Measurements from ENCODE around the gene HRNR.

Gene HRNR

DNA sequence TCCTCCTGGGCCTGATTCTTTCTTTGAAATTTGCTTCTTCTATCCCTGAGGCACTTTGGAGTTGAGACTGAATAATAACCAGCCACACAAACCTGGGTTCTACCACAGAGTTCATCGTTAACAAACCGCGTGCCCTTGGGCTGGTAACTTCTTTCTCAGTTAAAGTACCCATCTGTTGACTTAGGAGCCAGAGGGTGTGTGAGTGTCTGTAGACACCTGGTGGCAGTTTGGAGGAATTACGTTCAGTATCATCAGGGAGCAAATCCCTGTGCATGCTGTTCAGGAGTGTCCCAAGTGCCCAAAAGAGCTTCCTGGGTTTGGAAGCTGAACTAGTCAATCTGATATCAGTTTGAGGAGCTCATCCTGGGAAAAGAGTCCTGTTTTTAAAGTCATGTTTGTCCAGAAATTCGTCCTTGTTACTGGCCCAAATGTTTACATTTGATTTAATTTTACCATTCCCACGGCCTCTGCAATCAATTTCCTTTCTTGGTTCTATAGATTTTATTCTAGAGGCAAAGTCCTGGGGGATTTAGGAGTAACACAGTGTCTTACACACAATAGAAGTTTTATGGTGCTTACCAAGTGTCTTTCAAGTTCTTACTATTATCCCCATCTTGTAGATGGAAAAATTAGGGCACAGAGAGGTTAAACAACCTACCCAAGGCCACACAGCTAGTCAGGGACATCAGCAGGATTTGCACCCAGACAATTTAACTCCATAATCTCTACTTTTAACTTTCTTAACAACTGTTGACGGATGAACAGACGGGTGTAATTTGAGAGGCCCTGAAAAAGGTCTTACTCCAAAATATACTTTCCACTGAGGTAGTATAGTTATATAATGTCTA is 38.2 kb downstream of the HRNR start:
- peak overlapping the region in 1 of 2 donors; percentile 29 for H3K27ac ChIP-seq
- H3K9me3 ChIP-seq, result no peaks in the 10 kb centered on the region
- no peaks in the 10 kb centered on the region for H3K27me3 ChIP-seq
- H3K4me3 ChIP-seq, result no peak overlapping the region
- peaks cover 0 to 20% (median 14%) of the 10 kb centered on the region in 4 donors for H3K4me1 ChIP-seq
- TF ChIP-seq CTCF (IDR thresholded peaks at IDR 0.05), result peak; percentile 73 to 81
- H3K36me3 ChIP-seq, result no peaks in the 10 kb centered on the region
- intact Hi-C loops (cut with DNase I; ENCODE audit: low total_unique reads), result loop anchor here (5.0 kb wide), 1 partner anchor 272 kb away; no protein-coding TSS in a partner anchor
- no peak for DNase-seq

GRCh38 chr1:152182944-152183361 is 41.0 kb downstream of the HRNR start:
- Histone ChIP-seq H3K4me1 (peaks cover 0 to 20% (median 14%) of the 10 kb centered on the region in 4 donors), H3K27me3 (no peaks in the 10 kb centered on the region), H3K36me3 (no peaks in the 10 kb centered on the region), H3K4me3 (no peak overlapping the region), H3K27ac (no peak overlapping the region), H3K9me3 (no peaks in the 10 kb centered on the region)
- DNase-seq, result peak in 1 of 2 donors; percentile 51
- no peak for TF ChIP-seq CTCF (IDR thresholded peaks at IDR 0.05)
- intact Hi-C loops (cut with DNase I; ENCODE audit: low total_unique reads), result loop anchor here (5.0 kb wide), 1 partner anchor 131 kb away; no protein-coding TSS in a partner anchor

DNA sequence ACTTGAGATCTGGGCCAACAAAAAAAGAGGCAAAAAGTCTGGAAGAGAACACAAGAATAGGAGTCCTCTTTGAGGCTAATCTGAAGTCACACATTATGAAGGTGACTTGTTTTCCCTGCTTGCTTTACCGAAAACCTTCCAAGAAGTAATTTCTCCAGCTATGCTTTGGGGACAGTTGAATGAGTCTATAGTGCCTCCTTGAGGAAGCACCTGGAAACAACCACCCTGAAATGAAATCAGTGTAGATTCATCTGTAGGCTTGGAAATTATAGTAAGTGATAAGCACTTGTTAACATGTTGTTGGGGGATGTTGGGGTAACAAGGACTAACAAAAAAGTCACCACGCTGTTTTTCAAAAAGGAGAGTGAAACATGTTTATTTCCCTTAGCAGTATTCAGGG is 41.6 kb downstream of the HRNR start:
- Histone ChIP-seq H3K36me3 (no peaks in the 10 kb centered on the region), H3K27ac (no peak overlapping the region), H3K4me1 (peaks cover 0 to 20% (median 14%) of the 10 kb centered on the region in 4 donors), H3K27me3 (no peaks in the 10 kb centered on the region), H3K9me3 (no peaks in the 10 kb centered on the region), H3K4me3 (no peak overlapping the region)
- no peak for DNase-seq
- peak; percentile 13 to 23 for TF ChIP-seq CTCF (IDR thresholded peaks at IDR 0.05)
- intact Hi-C loops (cut with DNase I; ENCODE audit: low total_unique reads), result loop anchor here (5.0 kb wide), 1 partner anchor 130 kb away; no protein-coding TSS in a partner anchor

GRCh38 chr1:152179566-152179965 is 44.4 kb downstream of the HRNR start:
- no peak for DNase-seq
- H3K4me1 ChIP-seq, result peaks cover 0 to 12% (median 5%) of the 10 kb centered on the region in 4 donors
- no peak for TF ChIP-seq CTCF (IDR thresholded peaks at IDR 0.05)
- intact Hi-C loops (cut with DNase I; ENCODE audit: low total_unique reads), result no loop called here
- H3K9me3 ChIP-seq, result no peaks in the 10 kb centered on the region
- H3K27ac ChIP-seq, result no peak overlapping the region
- H3K27me3 ChIP-seq, result no peaks in the 10 kb centered on the region
- H3K36me3 ChIP-seq, result no peaks in the 10 kb centered on the region
- no peak overlapping the region for H3K4me3 ChIP-seq

- intact Hi-C loops (cut with DNase I; ENCODE audit: low total_unique reads), result no loop called here
- no peak for DNase-seq
- Histone ChIP-seq H3K4me3 (no peak overlapping the region), H3K4me1 (peaks cover 0 to 14% (median 6%) of the 10 kb centered on the region in 4 donors), H3K27ac (no peak overlapping the region), H3K27me3 (no peaks in the 10 kb centered on the region), H3K9me3 (no peaks in the 10 kb centered on the region), H3K36me3 (no peaks in the 10 kb centered on the region)
- no peak for TF ChIP-seq CTCF (IDR thresholded peaks at IDR 0.05)
These were observed 53.6 kb downstream of the HRNR start for GRCh38 chr1:152170287-152170905.

All from tibial artery (tissue), 4 donors.